B cell (primary cell): Measurements from ENCODE around the gene SPRR1A. TPM values are rescaled to one million over a fixed set of nuclear protein-coding genes. Genes with fewer than 3 reads are reported as not detected.

ENCODE experiments used
- ATAC-seq: fragments of 200-7000 bp; cut with Tn5 transposase; one replicate; pipeline ENCODE4 v1.10.0; 2021; ENCODE audit warnings: low read depth, mild to moderate bottlenecking, moderate number of reproducible peaks, moderate library complexity
- CTCF ChIA-PET: fragments of 350-600 bp; sonication (Branson Sonifier 250); formaldehyde crosslinking; loops from one replicate; lab custom pipeline; 2021; ENCODE audit warnings: antibody characterized with exemption, inconsistent platforms; lab: Charles Lee
- POLR2A ChIA-PET: fragments of 350-600 bp; sonication (Branson Sonifier 250); formaldehyde crosslinking; loops from one replicate; lab custom pipeline; 2021; ENCODE audit warnings: antibody characterized with exemption; lab: Charles Lee
- DNase-seq: peaks from one replicate; pipeline ENCODE4 v3.0.0; 2013
- H2AFZ ChIP-seq: 2 replicates; pipeline ENCODE4 v1.6.1; 2012; ENCODE audit warnings: mild to moderate bottlenecking, low read depth, low read length; ENCODE audit not compliant: insufficient read depth, poor library complexity, severe bottlenecking
- H3K27ac ChIP-seq, 2 donors: 1 replicate in 1 of 2; 2 replicates in 1 of 2; pipeline ENCODE4 v1.5.1; 2012 to 2013; ENCODE audit warnings: low read length in 2 of 2, mild to moderate bottlenecking in 2 of 2, moderate library complexity in 1 of 2
- H3K27me3 ChIP-seq, 4 experiments: fragments of 200-600 bp in 1 of 4; sonication (generic) in 1 of 4; replicated peaks in 1 of 4; 1 replicate in 2 of 4; 2 replicates in 2 of 4; pipeline versions ENCODE4 v1.6.1 to v1.7.0; 2013 to 2016; ENCODE audit warnings: low read length in 3 of 4, mild to moderate bottlenecking in 2 of 4, mixed read lengths in 1 of 4, moderate library complexity in 1 of 4; ENCODE audit not compliant: insufficient read depth in 4 of 4, control insufficient read depth in 3 of 4; ENCODE audit errors: control extremely low read depth in 1 of 4
- H3K36me3 ChIP-seq, 2 experiments: replicated peaks in 1 of 2; 1 replicate in 1 of 2; 2 replicates in 1 of 2; pipeline versions ENCODE4 v1.6.1 to v1.7.1; 2013; ENCODE audit warnings: low read length in 1 of 2; ENCODE audit not compliant: insufficient read depth in 2 of 2, control insufficient read depth in 1 of 2; ENCODE audit errors: control extremely low read depth in 1 of 2, extremely low read depth in 1 of 2
- H3K4me1 ChIP-seq, 2 donors: fragments of 200-600 bp in 1 of 2; sonication (generic) in 1 of 2; 1 replicate in 1 of 2; 2 replicates in 1 of 2; pipeline versions ENCODE4 v1.5.1 to v1.6.1; 2013 to 2017; ENCODE audit warnings: low read length in 2 of 2; ENCODE audit not compliant: control insufficient read depth in 2 of 2, insufficient read depth in 2 of 2
- H3K4me2 ChIP-seq: replicated peaks from 2 replicates; pipeline ENCODE3; 2012; ENCODE audit warnings: mild to moderate bottlenecking, low read depth, low read length; ENCODE audit not compliant: poor library complexity, severe bottlenecking
- H3K4me3 ChIP-seq, 5 experiments: fragments of 200-600 bp in 1 of 5; sonication (generic) in 1 of 5; 1 replicate in 3 of 5; 2 replicates in 2 of 5; pipeline versions ENCODE4 v1.5.1 to v1.7.0; 2011 to 2016; ENCODE audit warnings: low read length in 4 of 5, mild to moderate bottlenecking in 4 of 5, low read depth in 2 of 5, control low read depth in 1 of 5, moderate library complexity in 1 of 5; ENCODE audit not compliant: insufficient read depth in 1 of 5; ENCODE audit errors: control extremely low read depth in 1 of 5, extremely low read depth in 1 of 5
- H3K79me2 ChIP-seq: fragments of 200-600 bp; sonication (generic); one replicate; pipeline ENCODE4 v1.6.0; 2016; ENCODE audit warnings: low read length; ENCODE audit not compliant: control insufficient read depth, insufficient read depth
- H3K9ac ChIP-seq: fragments of 200-600 bp; sonication (generic); 2 replicates; pipeline ENCODE4 v1.6.1; 2017; ENCODE audit warnings: mild to moderate bottlenecking, low read length, moderate library complexity
- H3K9me3 ChIP-seq, 3 donors: one replicate each; pipeline versions ENCODE4 v1.6.1 to v1.7.1; 2013; ENCODE audit warnings: low read length in 2 of 3; ENCODE audit not compliant: control insufficient read depth in 2 of 3, insufficient read depth in 1 of 3; ENCODE audit errors: control extremely low read depth in 1 of 3
- H4K20me1 ChIP-seq: 2 replicates; pipeline ENCODE4 v1.6.0; 2012; ENCODE audit warnings: mild to moderate bottlenecking, low read length; ENCODE audit not compliant: insufficient read depth, control insufficient read depth, poor library complexity, severe bottlenecking
- H3K27ac Mint-ChIP-seq: one replicate; pipeline ENCODE4 v1.8.0; 2021; ENCODE audit warnings: mixed read lengths
- H3K27me3 Mint-ChIP-seq: one replicate; pipeline ENCODE4 v1.8.0; 2021; ENCODE audit warnings: mixed read lengths
- H3K4me1 Mint-ChIP-seq: one replicate; pipeline ENCODE4 v1.8.0; 2021; ENCODE audit warnings: mixed read lengths
- H3K4me3 Mint-ChIP-seq: one replicate; pipeline ENCODE4 v1.8.0; 2021; ENCODE audit warnings: mixed read lengths
- H3K9me3 Mint-ChIP-seq: one replicate; pipeline ENCODE4 v1.8.0; 2022; ENCODE audit warnings: mixed read lengths; ENCODE audit not compliant: insufficient read depth
- CTCF ChIP-seq: fragments of 200-600 bp; IDR thresholded peaks from one replicate; pipeline ENCODE4 v1.8.0; 2022; ENCODE audit warnings: antibody characterized with exemption, mild to moderate bottlenecking
- EZH2 ChIP-seq: IDR thresholded peaks from 2 replicates; pipeline ENCODE4 v1.6.1; 2012; ENCODE audit warnings: borderline replicate concordance, low read depth, mild to moderate bottlenecking, moderate library complexity, low read length; ENCODE audit not compliant: insufficient read depth, poor library complexity, severe bottlenecking
- WGBS: methylation state at CpG from one replicate; pipeline ENCODE4 v1.1.5; 2013; ENCODE audit warnings: missing lambda C conversion rate; ENCODE audit not compliant: insufficient coverage; 5-methylcytosine and 5-hydroxymethylcytosine counted together
- intact Hi-C: fragments of 100-400 bp; cut with micrococcal nuclease; formaldehyde crosslinking; loops from one replicate; pipeline ENCODE4 v1.10.0; 2022
- polyA plus RNA-seq: library from polyadenylated mRNA; depleted of rRNA; stranded (reverse); fragments of >200 nt; gene quantifications from 2 replicates; pipeline ENCODE4 v1.2.3, GENCODE V29; 2012
- total RNA-seq, 2 donors: library from RNA; stranded (reverse); fragments of 120-200 nt in 1 of 2; gene quantifications; 1 replicate in 1 of 2; 2 replicates in 1 of 2; pipeline versions ENCODE4 v1.2.3 to v1.2.4, GENCODE V29; 2013 to 2022

Gene SPRR1A
- total and polyA plus RNA-seq, 2 donors (not counting 1 experiment from before 2014, with no cell fraction given): not detected

GRCh38 chr1:152983234-152983633, 647 bp upstream of the SPRR1A start:
- H3K27ac ChIP-seq: no peak overlapping the region
- TF ChIP-seq EZH2: no peak
- no peak for TF ChIP-seq CTCF
- H3K27me3 Mint-ChIP-seq: peaks cover 45% of the 10 kb centered on the region
- CTCF ChIA-PET: interaction anchor here (0.6 kb wide), 1 partner anchor 299 kb away, joined by 5 read pairs; no protein-coding TSS in a partner anchor
- H4K20me1 ChIP-seq: no peaks in the 10 kb centered on the region
- H3K4me1 ChIP-seq: no peaks in the 10 kb centered on the region
- H3K9me3 ChIP-seq: no peaks in the 10 kb centered on the region
- no peak for DNase-seq
- H3K9me3 Mint-ChIP-seq: no peaks in the 10 kb centered on the region
- no peak overlapping the region for H3K27ac Mint-ChIP-seq
- H3K79me2 ChIP-seq: no peaks in the 10 kb centered on the region
- H3K4me3 ChIP-seq: no peak overlapping the region
- no peak overlapping the region for H3K4me3 Mint-ChIP-seq
- H3K9ac ChIP-seq: no peak overlapping the region
- peaks cover 0 to 14% (median 3%) of the 10 kb centered on the region in 4 experiments for H3K27me3 ChIP-seq
- ATAC-seq: no peak
- intact Hi-C loops: no loop called here
- H3K4me2 ChIP-seq: no peak overlapping the region
- H3K4me1 Mint-ChIP-seq: no peaks in the 10 kb centered on the region
- no peak overlapping the region for H2AFZ ChIP-seq
- no peaks in the 10 kb centered on the region for H3K36me3 ChIP-seq
- POLR2A ChIA-PET: no interaction called here

GRCh38 chr1:152986578-152986977, 2.7 kb downstream of the SPRR1A start:
- peaks cover 25% of the 10 kb centered on the region for H3K27me3 Mint-ChIP-seq
- Histone ChIP-seq H3K4me1 (no peaks in the 10 kb centered on the region), H4K20me1 (no peaks in the 10 kb centered on the region), H3K36me3 (no peaks in the 10 kb centered on the region), H3K27ac (no peak overlapping the region), H3K9ac (no peak overlapping the region), H3K4me3 (no peak overlapping the region), H3K4me2 (no peak overlapping the region), H3K27me3 (peaks cover 0 to 7% (median 2%) of the 10 kb centered on the region in 4 experiments), H3K79me2 (no peaks in the 10 kb centered on the region), H2AFZ (no peak overlapping the region), H3K9me3 (no peaks in the 10 kb centered on the region)
- CTCF ChIA-PET: no interaction called here
- POLR2A ChIA-PET: no interaction called here
- intact Hi-C loops: no loop called here
- TF ChIP-seq CTCF (no peak), EZH2 (no peak)
- no CpG with 5 or more reads among the region's 2 CpGs for WGBS
- no peak for DNase-seq
- H3K9me3 Mint-ChIP-seq: no peaks in the 10 kb centered on the region
- no peak for ATAC-seq
- no peak overlapping the region for H3K27ac Mint-ChIP-seq
- no peaks in the 10 kb centered on the region for H3K4me1 Mint-ChIP-seq
- H3K4me3 Mint-ChIP-seq: no peak overlapping the region
